Stomach (tissue), 4 donors: Measurements from ENCODE around the gene FBP1.

Experiments used
- CTCF ChIP-seq, 7 experiments: fragments of 450-650 bp in 4 of 7; fragments of 200-600 bp in 3 of 7; sonication (generic) in 3 of 7; IDR thresholded peaks; one replicate each; pipeline ENCODE4 v1.5.1; 2016 to 2019; ENCODE audit warnings: antibody characterized with exemption in 7 of 7, control low read depth in 2 of 7, mild to moderate bottlenecking in 1 of 7
- EP300 ChIP-seq: sonication (generic); formaldehyde crosslinking; IDR thresholded peaks from one replicate; pipeline ENCODE4 v1.6.1; 2017; ENCODE audit warnings: antibody characterized with exemption
- POLR2A ChIP-seq, 4 donors: fragments of 450-650 bp; IDR thresholded peaks; one replicate each; pipeline ENCODE4 v1.6.1; 2016; ENCODE audit warnings: antibody characterized with exemption in 4 of 4, control low read depth in 2 of 4, mild to moderate bottlenecking in 1 of 4, moderate library complexity in 1 of 4
- POLR2AphosphoS5 ChIP-seq, 3 donors: sonication (generic); formaldehyde crosslinking; IDR thresholded peaks; one replicate each; pipeline ENCODE4 v1.6.1; 2016; ENCODE audit warnings: antibody characterized with exemption in 3 of 3

- no peak for TF ChIP-seq CTCF (IDR thresholded peaks at IDR 0.05)
- TF ChIP-seq POLR2AphosphoS5 (IDR thresholded peaks at IDR 0.05), result no peak
- no peak for TF ChIP-seq POLR2A (IDR thresholded peaks at IDR 0.05)
- TF ChIP-seq EP300, result no peak
Measured at GRCh38 chr9:94663640-94664039, 24.3 kb upstream of the FBP1 start.
